ENCODE data around the gene HMGN3.
A peak's percentile ranks its signal among the peaks of the same experiment; 100 is the strongest.
"Not testable (repeated sequence)": the region's sequence is repeated elsewhere in the genome, so short reads cannot be mapped to it uniquely, and the experiment has no call there.

HMGN3 gene

DNA sequence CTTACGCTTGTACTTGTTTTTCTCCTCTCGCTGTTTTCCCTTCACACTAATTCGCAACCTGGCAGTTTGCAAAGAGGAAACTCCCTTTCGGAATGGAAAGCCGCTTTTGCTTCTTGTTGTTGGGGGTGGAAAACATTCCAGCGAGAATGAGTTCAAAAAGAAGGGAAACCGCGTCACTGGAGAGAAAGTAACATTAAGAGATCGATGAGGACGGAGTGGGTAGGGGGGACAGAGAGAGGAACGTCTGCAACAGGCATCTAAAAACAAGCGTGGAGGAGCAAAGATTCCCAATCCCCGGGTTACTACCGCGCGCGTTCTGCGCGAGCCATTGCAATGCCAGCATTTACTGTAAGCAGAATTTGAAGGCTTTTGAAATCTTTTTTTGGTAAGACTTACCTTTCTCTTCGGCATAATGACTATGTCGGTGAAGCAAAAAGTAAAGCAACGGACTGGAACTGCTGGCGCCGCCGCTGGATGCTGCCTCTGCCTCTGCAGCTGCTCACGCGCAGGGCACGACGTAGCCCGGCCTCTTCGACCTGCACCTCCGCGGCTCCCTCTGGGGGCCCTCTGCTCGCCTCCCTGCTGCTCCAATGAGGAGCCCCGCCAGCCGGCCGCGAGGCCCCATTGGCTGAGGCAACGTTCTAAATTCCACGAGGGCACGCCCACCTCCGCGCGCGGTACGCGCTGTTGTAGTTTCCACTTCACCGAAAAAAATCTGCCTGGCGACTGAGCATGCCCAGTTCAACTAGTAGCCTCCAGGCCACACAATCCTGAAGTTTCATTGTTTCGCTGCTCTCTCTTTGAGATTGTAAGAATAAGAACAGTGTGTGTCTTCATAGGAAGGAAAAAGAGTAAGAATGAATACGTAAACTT is at the start of gene HMGN3:
Gene HMGN3, minus strand, starts transcription at position 533 of the 873 bp plus-strand sequence.
- peak; percentile 93 to 96 for DNase-seq

DNA sequence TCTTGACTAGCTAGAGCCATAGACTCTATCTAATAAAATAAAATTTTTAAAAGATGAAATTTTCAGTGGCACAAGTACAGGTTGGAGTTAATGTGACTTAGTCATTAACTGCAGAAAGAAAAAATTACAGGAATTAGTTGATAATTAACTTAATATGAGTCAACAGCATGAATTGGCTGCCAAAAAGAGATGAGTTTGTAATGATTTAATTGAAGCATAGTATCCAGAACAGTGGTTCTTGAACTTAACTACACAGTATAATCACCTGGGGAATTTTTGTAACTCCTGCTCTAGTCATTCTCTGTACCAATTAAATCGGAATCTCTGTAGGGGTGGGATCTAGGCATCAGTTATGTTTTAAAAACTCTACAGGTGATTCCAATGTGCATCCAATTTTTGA is 46.3 kb upstream of the HMGN3 start:
- DNase-seq: no peak

DNA sequence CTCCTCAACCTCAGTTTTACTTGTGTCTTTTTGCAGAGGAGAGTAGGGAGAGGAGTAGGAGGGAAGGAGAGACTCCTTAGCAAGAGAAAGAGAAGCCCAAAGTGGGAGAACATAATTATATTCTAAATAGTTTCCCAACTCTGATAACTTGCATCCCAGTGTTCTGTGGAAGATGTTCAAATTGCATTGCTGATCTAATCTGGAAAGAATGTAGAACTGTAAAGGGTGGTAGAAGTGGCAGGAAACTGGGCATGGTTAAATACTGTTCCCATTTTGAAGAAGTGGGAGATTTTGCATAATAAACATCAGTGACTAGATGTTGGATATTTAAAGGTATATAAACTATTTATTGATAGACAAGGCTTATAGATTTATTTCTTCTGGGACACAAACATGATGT is 42.6 kb upstream of the HMGN3 start:
- DNase-seq: no peak

DNA sequence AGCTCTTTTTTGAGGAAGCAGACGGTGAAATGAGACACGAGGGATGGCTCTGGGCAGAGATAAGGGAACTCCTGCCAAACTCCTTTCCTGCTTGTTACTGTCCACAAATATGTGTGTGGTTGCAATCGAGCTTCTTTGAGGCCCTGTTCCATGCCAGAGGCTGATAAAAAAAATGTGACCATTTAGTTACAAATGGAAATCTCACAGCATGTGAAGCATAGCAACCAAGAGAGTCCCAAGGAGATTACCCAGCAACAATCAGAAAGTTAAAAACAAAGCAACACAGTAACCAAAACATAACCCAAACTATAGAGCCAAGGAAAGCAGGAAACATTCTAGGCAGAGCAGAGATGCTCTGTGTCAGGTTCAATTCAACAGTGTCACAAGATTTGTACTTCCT is 35.4 kb upstream of the HMGN3 start:
- no peak for DNase-seq

DNA sequence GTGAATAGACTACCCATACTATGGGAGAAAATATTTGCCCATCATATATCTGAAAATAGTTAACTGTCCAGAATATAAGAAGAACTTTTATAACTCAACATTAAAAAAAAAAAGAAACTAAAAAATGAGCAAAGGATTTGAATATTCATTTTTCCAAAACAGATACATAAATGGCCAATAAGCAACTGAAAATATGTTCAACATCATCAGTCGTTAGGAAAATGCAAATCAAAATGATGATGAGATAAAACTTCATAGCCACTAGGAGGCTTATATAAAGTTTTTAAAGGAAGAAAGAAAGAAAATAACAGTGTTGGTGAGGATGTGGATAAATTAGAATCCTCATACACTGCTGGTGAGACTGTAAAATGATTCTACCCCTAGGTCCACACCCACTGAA is 32.6 kb upstream of the HMGN3 start:
- DNase-seq: no peak

DNA sequence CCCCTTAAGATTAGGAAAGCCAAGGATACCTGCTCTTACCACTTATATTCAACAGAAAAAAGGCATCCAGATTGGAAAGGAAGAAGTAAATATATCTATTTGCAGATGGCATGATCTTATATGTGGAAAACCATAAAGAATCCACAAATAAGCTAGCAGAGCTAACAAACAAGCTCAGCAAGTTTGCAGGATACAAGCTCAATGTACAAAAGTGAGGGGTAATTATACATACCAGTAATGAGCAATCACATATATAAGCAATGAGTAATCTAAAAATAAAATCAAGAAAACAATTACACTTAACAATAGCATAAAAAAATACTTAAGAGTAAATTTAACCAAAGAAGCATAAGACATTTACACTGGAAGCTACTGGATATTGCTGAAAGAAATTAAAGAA is 31.6 kb upstream of the HMGN3 start:
- no peak for DNase-seq

DNA sequence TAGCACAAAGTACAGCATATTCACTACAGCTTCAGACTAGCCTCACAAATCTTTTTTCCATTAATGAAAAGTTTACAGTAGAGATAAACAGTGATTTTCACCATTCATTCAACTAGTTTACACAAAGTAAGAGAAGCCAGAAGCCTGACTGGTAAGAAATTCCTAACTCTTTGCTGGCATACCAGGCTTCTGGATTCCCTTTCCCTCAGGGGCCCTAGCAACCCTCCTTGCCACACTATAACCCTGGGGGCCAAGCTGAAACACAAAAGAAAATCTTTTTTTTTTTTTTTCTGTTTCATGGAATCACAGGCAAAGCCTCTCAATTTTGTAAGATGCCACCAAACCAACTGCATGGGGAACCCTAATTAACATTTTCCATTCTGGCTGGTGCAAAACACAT is 28.9 kb upstream of the HMGN3 start:
- DNase-seq: no peak

DNA sequence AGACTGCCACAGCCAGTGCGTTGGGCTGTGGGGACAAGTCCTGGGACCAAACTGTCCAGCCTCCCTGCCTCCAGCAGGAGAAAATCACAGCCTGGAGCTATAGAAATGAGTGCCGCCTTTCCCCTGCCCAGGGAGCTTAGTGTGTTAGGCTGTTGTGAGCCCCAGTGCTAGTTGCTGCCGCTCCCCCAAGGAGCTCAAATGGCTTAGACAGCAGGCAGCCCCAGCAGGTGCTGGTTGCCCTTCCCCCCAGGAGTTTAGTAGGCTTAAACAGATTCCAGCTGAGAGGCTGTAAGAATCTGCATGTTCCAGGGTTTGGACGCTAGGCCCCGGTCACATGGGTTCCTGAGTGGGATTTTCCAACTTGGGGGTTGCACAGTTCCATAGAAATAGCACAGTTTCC is 27.2 kb upstream of the HMGN3 start:
- DNase-seq: peak; percentile 39 to 82

DNA sequence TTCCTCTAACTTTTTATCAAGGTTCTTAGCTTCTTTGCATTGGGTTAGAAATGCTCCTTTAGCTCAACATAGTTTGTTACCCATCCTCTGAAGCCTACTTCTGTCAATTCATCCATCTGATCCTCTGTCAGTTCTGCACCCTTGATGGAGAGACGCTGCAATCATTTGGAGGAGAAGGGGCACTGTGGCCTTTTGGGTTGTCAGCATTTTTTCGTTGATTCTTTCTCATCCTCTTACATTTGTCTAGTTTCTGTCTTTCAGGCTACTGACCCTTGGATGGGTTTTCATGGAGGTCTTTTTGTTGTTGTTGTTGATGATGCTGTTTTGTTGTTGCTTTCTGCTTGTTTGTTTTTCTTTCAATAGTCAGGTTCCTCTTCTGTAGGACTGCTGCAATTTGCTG is 26.3 kb upstream of the HMGN3 start:
- DNase-seq: no peak

DNA sequence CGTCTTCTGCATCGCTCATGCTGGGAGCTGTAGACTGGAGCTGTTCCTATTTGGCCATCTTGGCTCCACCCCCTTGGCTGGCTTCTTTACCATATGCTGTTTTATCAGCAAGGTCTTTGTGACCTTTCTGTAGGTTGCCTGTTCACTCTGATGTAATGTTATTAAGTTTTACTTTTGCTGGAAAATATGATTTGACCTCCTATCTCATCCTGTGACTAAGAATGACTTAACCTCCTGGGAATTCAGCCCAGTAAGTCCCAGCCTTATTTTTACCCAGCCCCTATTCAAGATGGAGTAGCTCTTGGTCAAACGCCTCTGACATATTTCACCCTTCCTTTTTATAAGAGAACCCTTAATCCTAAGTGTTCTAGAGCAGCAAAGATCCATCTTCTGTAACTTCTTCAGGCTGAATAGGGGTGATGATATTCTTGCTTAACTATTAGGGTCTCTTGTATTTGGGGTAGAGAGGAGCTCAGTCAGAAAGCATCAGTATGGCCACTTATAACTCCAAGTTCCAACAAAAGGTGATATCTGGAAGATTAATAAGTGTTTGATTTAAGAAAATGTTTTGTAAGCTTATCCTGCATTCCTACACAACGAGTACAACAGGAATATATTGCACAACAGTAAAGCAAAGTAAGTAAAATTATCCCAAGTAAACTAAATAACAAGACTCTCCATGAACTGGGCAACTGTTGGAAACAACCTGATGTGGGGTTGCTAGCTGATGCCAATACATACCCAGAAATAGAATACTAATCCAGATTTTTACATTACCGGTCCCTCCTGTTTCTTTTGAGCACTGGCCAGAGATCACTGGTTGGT is 23.1 kb upstream of the HMGN3 start:
- no peak for DNase-seq

DNA sequence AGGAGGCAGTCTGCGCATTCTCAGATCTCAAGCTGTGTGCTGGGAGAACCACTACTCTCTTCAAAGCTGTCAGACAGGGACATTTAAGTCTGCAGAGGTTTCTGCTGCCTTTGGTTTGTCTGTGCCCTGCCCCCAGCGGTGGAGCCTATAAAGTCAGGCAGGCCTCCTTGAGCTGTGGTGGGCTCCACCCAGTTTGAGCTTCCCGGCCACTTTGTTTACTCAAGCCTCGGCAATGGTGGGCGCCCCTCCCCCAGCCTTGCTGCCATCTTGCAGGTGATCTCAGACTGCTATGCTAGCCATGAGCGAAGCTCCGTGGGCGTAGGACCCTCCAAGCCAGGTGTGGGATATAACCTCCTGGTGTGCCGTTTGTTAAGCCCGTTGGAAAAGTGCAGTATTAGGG is 22.3 kb upstream of the HMGN3 start:
- not testable (repeated sequence) for DNase-seq

DNA sequence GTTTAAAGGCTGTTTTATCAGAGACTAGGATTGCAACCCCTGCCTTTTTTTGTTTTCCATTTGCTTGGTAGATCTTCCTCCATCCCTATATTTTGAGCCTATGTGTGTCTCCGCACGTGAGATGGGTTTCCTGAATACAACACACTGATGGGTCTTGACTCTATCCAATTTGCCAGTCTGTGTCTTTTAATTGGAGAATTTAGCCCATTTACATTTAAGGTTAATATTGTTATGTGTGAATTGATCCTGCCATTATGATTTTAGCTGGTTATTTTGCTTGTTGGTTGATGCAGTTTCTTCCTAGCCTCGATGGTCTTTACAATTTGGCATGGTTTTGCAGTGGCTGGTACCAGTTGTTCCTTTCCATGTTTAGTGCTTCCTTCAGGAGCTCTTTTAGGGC is 20.6 kb upstream of the HMGN3 start:
- DNase-seq: not testable (repeated sequence)

DNA sequence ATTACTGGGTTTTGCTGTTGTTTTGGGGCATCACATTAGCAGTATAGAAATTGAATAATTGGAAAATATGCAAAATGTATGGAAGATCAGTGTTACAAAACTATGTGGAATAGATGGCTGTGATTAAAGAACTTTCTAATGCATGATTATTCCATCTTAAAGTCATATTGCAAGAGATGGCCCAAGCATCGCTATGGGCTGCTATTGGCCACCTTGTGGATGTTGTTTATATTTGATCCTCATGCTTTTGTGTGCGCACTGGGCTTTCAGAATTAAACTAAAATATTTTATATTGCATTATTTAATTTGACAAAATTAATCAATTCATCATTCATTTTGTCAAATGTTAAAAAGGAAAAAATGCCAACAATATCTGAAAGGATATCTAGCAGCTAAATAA is 16.1 kb upstream of the HMGN3 start:
- no peak for DNase-seq

DNA sequence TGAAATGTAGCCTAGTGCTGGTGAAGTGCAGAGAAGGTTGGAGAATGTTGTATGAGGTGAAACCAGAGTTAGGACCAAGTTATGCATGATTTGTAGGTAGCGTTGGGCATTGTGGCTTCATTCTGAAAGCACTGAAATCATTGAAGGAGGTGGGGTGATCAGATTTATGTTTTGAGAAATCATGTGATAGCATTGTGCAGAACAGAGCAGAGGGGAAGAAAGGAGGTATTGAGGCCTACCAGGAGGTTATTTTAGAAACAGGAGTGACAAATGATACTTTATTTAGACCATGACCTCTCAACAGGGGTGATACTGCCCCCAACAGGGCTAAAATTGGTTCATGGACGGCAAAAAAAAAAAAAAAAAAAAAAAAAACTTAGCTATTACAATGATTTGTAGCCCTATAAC is 15.6 kb upstream of the HMGN3 start:
- DNase-seq: no peak

DNA sequence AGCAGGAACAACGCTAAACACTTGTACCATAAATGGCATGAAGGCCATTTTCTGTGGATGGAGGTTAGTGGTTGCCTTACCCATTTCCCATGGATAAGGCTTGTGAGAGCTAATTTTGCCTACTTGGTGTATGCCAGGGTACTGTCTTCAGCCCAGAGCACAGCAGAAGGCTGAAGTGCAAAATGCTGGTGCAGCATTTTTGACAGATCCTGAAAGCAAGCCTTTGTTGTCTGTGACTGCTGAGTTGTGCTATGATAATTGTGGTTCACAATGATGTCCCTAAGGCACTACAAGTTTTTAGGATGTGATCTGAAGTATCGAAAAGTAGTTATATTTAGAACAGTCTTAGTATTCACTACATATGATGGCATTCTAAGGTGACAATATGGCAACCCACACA is 14.7 kb upstream of the HMGN3 start:
- DNase-seq: no peak

DNA sequence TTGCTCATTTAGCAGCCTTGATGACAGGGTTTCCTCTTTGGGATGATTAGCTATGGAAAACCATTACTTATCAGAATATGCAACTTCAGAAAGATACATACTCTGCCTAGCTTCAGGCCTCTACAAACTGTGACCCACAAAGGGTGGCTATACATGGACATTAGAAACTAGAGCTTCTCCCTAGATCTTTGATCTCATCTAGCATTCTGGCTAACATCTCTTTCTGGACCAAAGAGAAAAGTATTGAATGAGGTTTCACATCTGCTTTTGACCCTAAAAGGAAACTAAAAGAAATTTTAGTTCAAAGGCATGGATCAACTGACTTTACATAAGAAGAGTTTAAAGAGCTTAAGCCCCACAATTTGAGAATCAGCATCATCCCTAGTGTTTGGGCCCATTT is 12.4 kb upstream of the HMGN3 start:
- no peak for DNase-seq

DNA sequence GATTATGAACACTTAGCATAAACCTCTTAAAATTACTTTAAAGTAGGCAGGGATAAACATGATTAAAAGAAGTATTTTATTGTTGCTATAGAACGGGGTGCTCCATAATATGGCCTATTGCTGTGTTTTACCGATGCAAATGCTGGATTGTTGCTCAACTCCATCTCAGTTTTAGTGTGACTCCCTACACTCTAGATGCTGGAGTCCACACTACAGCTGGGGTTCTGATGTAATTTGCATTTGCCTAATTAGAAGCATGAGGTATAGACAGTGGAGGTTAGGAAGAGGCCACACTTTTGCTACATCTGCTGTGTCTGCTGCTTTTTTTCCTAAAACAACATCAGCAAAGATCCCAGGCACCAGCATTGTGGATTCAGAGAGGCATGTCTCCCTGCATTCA is 6.7 kb upstream of the HMGN3 start:
- DNase-seq: no peak

DNA sequence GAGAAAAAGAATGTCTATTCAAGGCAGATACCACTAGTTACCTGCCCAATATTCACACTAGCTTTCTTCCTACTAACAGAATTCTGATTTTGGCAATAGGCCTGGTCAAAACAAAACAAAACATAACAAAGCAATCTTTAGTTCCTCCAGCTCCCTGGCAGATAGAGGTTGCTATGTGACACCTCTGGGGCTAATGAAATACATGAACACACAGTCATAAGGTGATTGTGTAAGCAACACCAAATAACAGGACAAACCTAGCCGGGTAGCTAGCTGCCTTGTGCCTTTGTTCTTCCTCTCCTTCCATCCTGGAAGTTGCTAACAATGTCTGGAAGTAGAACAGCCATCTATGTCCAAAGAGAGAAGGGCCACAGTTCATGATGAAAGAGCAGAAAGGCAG is 6.0 kb upstream of the HMGN3 start:
- DNase-seq: no peak

DNA sequence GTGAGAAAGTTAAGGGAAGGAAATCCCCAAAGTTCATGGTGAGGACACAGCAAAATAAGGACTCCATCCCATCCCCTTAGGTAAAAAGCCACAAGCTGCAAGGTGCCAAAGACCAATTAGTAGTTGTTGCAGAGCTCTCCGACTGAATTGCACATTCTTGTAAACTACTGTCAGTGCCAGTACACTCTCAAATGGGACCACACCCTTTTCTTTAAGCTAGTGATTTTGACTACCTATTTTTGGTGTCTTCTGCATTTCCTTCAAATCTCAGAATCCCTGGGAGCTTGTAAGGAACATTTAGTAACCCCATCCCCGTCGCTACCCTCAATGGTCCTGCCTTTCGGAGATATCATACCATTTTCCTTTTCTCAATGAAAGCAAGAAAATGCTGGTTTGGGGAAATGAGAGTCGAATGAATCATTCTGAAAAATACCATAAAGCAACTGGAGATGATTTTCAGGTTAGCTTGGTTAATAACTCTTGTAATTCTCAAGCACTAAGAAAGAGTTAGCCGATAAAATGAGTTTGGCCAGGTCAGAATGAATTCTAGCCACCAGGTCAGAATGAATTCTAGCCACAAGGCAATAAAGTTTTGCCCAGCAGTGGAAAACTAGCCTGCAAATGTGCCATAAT is 5.2 kb upstream of the HMGN3 start:
- DNase-seq: no peak

DNA sequence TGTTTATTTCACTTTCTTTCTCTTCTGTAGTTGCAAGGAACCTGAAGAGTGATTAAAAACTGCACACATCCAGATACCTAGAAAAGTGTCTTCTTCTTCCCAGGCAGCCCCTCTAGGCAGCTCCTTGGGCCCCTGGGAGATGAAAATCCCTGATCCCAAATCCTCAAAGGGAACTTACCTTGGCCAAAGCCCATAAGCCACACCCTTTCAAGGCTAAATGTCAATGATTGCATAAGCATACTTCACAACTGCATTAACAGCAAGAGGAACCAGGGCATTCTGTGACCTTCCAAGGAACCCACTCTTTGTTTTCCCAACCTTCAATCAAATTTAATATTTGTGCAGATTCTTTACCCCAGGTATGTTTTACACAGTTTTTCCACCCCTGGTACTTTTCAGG is 4.4 kb upstream of the HMGN3 start:
- no peak for DNase-seq

DNA sequence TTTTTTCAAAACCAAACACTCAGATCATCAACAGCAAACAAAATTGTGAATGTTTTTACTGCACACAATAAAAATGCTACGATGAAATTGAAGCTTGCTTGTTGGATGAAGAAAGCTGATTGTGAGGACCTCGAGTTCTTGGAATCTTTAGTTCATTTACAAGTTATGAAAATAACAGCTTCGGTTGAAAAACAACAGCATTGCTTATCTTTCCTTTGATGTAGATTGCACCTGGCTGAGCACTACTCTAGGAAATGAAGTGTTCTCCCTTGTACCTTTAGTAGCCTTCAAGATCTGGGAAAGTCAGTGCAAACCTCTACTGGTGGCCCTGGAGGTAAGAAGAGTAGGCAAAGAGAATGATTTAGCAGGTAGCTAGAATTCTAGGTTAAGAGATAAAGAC is 2.2 kb upstream of the HMGN3 start:
- no peak for DNase-seq

DNA sequence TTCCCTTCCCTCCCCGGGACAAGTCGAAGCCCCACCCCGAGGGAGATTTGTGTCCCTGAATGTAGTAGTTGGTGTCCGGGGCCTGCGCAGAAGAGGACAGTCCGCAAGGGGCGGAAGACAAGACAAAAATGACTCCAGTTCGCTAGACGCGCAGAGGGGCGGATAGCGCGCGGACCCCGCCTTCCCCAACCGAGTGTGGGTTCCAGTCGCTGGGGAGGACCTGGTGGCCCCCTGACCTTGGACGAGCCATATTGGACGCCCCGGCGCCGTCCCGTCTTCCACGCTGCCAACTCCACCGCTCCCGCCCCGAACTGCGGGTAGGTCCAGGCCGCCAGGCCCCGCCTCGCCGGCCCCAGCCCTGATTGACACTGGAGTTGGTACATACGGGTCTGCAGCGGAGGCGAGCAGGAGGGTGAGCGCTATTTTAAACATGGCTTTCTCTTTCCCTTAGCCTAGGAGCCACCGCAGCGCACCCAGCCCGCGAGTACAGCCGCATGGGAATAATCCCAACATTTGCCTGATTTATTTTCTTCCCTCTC is 802 bp downstream of the HMGN3 start:
- peak; percentile 80 to 85 for DNase-seq

DNA sequence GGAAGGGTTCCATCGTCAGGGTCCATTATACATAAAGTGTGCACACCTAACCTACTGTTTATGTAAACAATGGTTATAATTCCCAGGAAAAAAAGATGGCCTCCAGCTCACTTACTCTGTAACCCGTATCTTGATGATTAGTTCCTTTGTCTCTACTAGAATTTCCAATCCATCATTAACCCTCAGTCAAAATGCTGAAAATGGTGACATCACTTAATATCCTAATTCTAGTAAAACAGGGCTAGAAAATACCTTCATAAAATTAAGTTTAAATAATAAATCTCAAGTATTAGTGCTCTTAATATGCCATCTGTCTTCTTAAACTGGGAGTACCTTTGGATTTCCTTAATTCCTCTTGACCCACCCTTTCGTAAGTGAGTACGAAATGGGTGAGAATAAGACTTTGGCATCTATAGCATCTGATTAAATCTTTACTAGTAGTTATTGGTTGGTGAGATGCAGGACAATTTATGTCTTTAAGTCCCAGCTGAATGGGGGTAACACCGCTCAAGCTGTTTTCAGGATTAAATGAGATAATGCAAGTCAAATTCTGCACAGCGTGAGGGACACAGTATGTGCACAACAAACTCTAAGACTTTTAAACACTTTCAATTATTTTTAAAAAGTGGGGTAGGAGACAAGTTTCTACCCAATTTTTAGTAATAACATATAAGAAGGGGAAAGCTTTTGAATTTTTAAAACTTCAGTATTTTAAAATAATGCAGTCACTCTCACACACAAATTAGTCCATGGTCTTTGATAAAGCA is 1.6 kb downstream of the HMGN3 start:
- peak; percentile 26 to 48 for DNase-seq

Measured in NCI-H524 (cell line).